Measurements from ENCODE around the gene HK1. TPM values are rescaled to one million over a fixed set of nuclear protein-coding genes. Genes with fewer than 3 reads are reported as not detected.
A peak's percentile ranks its signal among the peaks of the same experiment; 100 is the strongest.

Gene HK1
- total RNA-seq, 1 donor from 2014 or later = 162 TPM

DNA sequence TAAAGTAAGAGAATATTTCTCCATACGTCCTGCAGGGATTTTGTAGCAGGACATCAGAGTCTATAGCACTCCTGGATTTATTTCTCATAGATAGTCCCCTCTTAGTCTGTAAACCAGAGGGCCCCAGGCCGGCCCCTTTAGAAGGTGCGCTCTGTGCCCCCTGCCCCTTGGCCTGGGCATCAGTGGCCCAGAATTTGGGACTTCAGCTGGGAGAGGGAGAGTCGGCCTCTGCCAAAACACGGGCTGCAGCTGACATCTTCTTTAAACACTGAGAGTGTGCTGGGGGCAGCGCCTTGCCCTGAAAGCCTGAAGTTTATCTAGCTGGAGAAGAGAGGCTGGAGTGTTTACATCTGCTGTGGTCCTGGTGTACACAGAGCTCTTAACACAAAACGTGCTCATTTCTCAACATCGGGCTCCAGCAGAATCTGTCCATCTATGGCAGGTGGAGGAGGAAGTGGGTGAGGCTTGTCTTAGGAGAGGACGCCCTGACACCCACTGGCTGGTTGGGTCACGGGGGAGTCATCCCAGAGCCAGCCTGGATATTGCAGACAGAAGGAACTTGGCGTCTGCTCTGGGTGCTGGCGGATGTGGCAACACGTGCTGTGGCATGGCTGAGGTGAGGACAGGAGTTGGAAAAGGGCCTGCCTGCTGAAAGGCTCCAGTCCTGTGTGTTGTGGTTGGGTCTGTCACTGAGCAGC, 143.5 kb downstream of the HK1 start:
- Mint-ChIP-seq H3K27me3 (ENCODE audit: unreplicated experiment) (peaks cover 5% of the 10 kb centered on the region), H3K9me3 (ENCODE audit: unreplicated experiment) (no peaks in the 10 kb centered on the region), H3K27ac (ENCODE audit: unreplicated experiment) (no peak overlapping the region), H3K4me3 (ENCODE audit: unreplicated experiment) (no peak overlapping the region), H3K36me3 (ENCODE audit: low read depth, unreplicated experiment) (no peaks in the 10 kb centered on the region), H3K4me1 (ENCODE audit: unreplicated experiment) (peaks cover 24% of the 10 kb centered on the region)
- no peak for DNase-seq (ENCODE audit: low spot score)
- TF ChIP-seq, protein P1, sequence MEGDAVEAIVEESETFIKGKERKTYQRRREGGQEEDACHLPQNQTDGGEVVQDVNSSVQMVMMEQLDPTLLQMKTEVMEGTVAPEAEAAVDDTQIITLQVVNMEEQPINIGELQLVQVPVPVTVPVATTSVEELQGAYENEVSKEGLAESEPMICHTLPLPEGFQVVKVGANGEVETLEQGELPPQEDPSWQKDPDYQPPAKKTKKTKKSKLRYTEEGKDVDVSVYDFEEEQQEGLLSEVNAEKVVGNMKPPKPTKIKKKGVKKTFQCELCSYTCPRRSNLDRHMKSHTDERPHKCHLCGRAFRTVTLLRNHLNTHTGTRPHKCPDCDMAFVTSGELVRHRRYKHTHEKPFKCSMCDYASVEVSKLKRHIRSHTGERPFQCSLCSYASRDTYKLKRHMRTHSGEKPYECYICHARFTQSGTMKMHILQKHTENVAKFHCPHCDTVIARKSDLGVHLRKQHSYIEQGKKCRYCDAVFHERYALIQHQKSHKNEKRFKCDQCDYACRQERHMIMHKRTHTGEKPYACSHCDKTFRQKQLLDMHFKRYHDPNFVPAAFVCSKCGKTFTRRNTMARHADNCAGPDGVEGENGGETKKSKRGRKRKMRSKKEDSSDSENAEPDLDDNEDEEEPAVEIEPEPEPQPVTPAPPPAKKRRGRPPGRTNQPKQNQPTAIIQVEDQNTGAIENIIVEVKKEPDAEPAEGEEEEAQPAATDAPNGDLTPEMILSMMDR (IDR thresholded peaks at IDR 0.05; ENCODE audit: unreplicated experiment) = no peak

DNA sequence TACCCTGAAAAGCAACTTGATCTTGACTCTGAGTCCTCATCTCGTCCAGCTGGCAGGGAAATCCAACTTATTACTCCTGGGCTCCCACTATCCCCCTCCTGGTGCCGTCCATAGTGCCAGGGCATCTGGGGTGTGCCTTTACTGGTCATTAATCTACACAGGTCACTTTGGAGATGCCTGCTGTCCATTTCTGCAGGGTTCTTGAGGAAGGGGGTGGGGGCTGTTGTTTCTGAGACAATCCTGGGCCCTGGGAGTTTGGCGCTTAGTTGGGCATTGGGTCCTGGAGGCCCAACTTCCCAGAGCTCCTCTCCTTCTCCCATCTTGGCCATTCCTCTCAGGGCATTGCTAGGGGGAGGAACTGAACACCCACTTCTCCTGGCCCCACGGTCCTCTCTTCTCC, 144.4 kb downstream of the HK1 start:
- Mint-ChIP-seq H3K36me3 (ENCODE audit: low read depth, unreplicated experiment) (no peaks in the 10 kb centered on the region), H3K9me3 (ENCODE audit: unreplicated experiment) (no peaks in the 10 kb centered on the region), H3K27me3 (ENCODE audit: unreplicated experiment) (peaks cover 6% of the 10 kb centered on the region), H3K4me3 (ENCODE audit: unreplicated experiment) (no peak overlapping the region), H3K4me1 (ENCODE audit: unreplicated experiment) (peaks cover 26% of the 10 kb centered on the region), H3K27ac (ENCODE audit: unreplicated experiment) (peak overlapping the region; percentile 42)
- no peak for DNase-seq (ENCODE audit: low spot score)
- TF ChIP-seq, protein P1 (IDR thresholded peaks at IDR 0.05; ENCODE audit: unreplicated experiment) = no peak

DNA sequence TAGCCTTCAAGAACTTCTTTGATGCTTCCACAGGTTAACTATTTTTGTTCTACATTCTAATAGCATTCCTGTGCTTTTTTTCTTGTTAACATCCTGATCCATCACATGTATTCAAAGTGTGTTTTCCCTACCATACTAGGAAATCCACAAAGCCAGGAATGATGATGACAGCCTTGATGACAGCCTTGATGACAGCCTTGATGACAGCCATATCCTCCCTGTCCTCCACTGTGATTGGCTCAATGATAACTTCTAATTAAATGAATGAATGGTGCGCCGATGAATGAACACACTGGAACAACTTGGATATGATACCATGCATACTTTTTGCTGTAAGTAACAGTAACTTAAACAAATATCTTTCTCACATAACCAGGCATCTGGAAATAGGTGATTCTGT, 146.7 kb downstream of the HK1 start:
- H3K4me1 Mint-ChIP-seq (ENCODE audit: unreplicated experiment) = peaks cover 30% of the 10 kb centered on the region
- no peaks in the 10 kb centered on the region for H3K36me3 Mint-ChIP-seq (ENCODE audit: low read depth, unreplicated experiment)
- H3K27ac Mint-ChIP-seq (ENCODE audit: unreplicated experiment) = no peak overlapping the region
- no peaks in the 10 kb centered on the region for H3K9me3 Mint-ChIP-seq (ENCODE audit: unreplicated experiment)
- H3K27me3 Mint-ChIP-seq (ENCODE audit: unreplicated experiment) = peaks cover 6% of the 10 kb centered on the region
- TF ChIP-seq, protein P1 (IDR thresholded peaks at IDR 0.05; ENCODE audit: unreplicated experiment) = no peak
- no peak overlapping the region for H3K4me3 Mint-ChIP-seq (ENCODE audit: unreplicated experiment)
- no peak for DNase-seq (ENCODE audit: low spot score)

DNA sequence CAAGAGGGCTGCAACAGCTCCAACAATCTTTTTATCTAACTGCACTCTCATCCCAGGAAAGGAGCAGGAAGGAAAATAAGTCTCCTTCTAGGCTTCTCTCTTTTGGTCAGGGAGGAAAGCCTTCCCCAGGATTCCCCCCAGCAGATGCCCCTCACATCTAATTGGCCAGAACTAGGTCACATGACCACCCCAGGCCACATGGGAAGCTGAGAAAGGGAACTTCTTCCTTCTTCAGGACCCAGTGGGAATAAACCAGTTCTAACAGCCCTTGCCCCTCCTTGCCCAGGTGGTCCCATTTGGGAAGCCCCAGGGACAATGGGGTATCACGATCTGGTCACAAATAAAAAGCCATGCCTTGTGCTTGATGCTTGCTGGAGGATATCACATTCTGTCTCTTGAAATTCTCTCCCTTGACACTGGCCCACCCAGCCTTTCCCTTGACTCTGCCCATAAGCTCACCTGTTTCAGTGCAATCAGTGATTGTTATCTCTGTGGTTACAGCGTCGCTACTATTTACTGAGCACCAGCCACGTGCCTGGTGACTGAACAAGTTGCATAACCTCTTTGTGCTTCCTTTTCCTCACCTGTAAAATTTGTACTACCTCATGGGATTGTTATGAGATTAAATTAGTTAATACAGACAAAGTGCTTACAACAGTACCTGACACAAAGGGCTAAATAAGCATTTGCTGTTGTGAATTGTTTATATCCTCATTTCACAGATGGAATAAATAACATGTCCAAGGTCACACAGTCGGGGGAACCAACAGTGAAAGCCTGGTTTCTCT, 147.4 kb downstream of the HK1 start:
- peaks cover 6% of the 10 kb centered on the region for H3K27me3 Mint-ChIP-seq (ENCODE audit: unreplicated experiment)
- peak overlapping the region; percentile 34 for H3K27ac Mint-ChIP-seq (ENCODE audit: unreplicated experiment)

More for the DNA sequence above, 147.4 kb downstream of the HK1 start:
- peaks cover 30% of the 10 kb centered on the region for H3K4me1 Mint-ChIP-seq (ENCODE audit: unreplicated experiment)
- H3K36me3 Mint-ChIP-seq (ENCODE audit: low read depth, unreplicated experiment) = no peaks in the 10 kb centered on the region
- DNase-seq (ENCODE audit: low spot score) = no peak
- TF ChIP-seq, protein P1 (IDR thresholded peaks at IDR 0.05; ENCODE audit: unreplicated experiment) = no peak
- no peak overlapping the region for H3K4me3 Mint-ChIP-seq (ENCODE audit: unreplicated experiment)
- no peaks in the 10 kb centered on the region for H3K9me3 Mint-ChIP-seq (ENCODE audit: unreplicated experiment)

Data from endothelial cell (in vitro differentiated cells).